GM10847 (cell line): ENCODE results near the gene DEDD.

ENCODE experiments used
- POLR2A ChIP-seq: IDR thresholded peaks from 2 replicates; pipeline ENCODE4 v1.6.1; 2011; ENCODE audit not compliant: insufficient read length; ENCODE audit errors: extremely low read depth

Gene DEDD

DNA sequence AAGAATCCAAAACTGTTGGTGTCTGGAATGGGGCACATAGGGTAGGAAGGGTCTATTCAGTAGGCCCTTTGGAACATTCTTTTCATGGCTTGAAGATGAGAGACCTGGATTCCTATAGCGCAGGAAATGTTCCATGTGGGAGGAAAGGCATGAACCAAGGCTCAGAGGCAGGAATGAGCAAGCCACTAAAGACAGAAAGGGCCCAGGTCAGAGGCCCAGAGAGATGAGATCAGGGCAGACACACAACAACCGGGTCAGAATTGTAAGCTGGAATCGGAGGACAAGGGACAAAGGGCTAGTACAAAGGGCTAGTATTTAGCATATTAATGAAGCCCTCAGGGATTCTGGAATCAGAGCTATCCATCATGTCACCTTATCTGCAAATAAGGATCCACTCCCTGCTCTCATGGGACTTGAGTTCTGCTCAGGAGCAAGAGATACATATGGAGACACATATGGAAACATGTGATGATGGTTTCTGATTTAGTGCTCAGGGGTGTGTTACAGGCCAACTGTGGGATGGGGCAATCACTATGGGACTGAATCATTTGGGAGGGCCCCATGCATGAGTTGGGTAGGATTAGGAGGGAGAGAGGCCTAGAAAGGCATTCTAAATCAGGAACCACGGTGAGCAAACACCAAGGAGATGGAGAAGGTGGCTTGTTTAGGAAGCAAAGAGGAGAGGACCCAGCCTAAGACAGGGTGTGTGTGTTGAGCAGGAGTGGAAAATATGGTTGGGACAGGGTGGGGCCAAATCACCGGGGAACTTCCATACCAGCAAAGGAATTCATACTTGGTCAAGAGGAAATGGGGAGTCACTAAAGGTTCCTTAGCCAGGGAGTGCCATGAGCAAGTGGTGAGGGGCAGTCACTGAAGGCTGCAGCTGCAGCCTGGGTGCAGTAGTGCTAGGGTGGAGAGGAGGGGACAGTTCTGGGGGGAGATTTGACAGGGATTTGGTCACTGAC is 51.7 kb downstream of the DEDD start:
- TF ChIP-seq POLR2A, result no peak

DNA sequence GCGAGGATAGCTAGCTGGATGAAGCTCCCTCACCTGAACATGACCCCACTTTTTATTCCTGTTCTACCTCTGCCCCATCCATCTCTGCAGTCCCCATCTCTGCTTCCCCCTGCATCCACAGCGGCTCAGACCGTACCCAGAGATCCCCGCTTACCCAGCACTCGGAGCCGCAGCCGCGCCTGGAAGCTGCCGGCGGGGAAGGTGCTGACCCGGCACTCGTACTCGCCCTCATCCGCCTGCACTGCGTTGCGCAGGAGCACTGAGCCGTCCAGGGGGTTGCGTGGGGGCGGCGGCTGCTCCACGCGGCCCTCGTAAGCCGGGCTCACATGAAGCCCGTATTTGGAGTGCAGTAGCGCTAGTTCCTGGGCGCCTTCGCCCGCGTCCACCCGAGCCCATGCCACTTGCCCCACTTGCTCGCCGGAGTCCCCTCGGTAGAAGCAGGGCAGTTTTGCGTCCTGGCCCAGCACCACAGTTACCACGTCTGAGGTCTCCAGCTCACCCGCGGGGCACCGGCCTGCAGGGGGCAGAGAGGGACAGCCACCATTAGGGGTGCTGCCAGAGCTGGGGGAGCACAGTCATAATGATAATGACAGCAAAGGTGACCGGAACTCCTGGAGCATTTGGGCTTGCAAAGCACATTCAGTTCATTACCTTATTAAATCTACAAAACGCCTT is 52.9 kb downstream of the DEDD start:
- no peak for TF ChIP-seq POLR2A

DNA sequence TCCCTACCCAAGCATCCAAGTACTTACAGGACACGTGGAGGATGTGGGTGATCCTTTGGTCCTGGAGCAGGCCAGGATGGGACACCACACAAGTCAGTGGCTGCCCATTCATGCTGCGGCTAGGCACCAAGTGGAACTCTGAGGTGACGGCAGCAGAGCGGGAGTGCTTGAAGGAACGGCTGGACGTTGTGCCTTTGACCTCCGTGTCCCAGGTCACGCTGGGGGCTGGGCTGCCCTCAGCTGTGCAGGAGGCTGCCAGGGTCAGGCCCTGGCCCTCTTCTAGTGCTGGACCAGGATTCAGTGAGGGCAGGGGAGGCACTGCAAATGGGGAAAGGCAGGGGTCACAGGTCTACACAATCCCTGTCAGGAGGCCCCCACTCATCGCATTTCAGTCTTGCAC is 55.0 kb downstream of the DEDD start:
- no peak for TF ChIP-seq POLR2A

DNA sequence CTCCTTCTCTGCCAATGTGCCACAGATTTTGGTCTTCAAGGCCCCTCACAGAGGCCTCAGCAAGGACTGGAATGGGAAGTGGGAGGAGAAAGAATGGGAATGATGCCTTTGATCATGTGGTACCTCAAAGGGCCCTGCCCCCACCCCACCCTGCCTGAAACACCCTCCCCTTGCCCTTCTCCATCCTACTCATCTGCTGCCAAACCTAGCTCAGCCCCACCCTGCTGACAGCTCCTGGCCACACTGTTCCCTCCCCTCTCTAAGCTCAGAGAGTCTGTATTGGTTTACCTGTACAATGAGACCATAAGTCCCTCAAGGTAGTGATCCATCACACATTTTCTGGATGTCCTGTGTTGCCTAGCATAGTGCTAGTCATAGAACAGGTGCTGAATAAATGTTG is 56.1 kb downstream of the DEDD start:
- no peak for TF ChIP-seq POLR2A

DNA sequence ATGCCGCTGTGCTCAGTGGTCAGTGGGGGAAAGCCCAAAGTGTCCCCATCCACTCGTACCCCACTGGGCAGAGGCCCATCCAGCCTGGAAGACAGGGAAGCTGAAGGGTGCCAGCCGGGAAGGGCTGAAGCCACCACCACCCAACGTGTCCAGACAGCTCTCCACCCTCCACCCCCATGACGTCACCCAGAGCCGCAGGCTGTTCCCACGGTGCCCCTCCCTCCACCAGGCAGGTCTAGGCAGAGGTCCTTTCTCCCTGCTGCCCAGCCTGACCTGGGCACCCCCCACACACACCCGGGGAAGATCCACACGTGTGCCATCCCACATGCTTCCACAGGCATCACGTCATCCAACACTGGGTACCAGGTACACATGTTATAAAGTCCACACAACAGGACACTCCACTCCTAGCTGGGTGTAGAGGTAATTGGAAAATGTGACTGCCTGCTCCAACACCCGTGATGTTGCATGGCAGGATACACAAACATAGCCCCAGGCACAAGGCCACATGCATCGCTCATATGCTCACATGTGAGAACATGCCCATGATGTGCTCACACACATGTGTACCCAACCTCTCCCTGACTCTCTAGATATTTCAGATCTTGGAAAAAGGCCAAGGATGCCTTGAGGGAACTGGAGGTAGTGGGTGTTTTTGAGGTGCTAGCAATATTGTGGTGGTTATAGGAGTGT is 57.6 kb downstream of the DEDD start:
- TF ChIP-seq POLR2A, result no peak

DNA sequence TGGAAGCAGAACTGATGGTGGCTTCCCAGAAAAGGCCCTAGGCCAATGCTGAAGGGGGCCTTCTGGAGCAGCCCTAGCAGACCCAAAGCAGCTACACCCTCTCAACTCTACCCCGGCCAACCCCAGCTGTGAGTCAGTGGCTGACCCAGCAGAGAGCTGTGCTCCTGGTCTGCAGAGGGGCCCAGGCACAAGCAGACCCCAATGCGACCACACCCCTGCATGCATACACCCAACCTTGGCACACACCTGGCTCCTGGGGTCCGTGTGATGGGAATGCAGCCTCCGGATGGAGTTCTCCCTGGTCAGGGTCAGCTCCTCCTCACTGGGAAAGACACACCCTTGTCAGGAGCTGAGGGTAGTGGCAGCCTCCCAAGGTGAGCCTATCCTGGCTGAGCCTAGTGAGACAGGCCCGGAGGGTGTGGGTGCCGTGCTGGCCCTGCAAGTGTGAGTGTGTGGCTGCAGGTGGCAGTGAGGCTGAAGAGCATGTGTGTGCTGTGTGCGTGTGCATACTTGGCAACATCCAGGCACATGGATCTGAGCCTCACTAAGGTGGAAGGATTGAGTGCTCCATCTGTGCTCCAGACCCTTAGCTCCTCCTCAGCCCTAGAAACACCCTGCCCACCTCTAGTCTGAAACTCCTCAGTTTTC is 58.9 kb downstream of the DEDD start:
- TF ChIP-seq POLR2A, result no peak

DNA sequence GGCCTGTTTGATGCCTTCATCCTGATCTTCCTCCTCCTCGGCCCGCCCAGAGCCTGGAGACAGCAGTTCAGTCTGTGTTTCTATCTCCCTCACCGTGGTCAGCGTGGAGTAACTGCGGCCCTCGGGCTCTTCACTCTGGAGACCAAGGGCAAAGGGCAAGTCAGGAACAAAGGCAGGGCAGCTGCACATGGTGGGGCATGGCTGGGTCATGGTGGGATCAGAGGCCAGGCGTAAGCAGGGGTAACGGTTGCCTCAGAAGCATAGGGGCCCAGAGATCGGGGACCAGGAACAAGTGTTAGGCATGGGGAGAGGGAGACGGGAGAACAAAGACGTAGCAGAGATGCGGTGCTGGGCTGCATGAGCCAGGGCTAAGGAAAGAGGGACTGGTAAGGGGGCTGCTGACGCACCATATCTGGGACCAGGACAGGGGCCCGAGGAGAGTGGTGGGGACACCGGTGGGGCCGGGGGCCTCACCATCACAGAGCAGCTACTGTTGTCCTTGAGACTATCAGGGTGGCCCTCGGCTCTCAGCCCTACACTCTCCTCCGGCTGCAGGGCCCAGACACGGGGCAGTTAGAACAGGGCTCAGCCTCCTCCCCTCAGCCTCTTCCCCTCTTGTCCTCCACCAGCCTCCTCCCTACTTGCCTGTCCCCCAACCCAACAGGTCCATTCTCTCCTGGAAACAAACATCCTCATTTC is 59.6 kb downstream of the DEDD start:
- no peak for TF ChIP-seq POLR2A

DNA sequence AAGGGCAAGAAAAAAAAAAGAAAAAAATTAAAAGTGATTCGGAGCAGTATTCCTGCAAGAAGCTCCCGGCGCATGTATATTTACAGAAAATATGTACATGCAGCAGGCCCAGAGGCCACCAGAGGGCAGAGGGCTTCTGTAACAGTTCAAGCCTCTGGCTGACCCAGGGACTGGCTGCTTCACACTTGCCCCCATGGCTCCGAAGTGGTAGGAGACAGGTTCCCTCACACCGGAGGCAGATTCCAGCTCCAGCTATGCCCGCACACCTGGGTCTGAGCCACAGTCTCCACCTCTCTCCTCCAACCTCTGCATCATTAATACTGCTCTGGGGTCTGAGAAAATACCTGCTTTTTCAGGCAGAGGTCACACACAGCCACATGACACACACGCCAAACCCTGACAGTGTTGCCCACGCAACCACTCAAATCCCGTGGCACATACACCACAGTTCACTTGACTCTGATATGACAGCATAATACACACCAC is 60.5 kb downstream of the DEDD start:
- TF ChIP-seq POLR2A, result no peak
